Measurements from ENCODE around the gene POLD2. TPM values are rescaled to one million over a fixed set of nuclear protein-coding genes. Genes with fewer than 3 reads are reported as not detected.

Gene POLD2
- total and polyA plus RNA-seq, 2 of the 4 experiments (the other 2 are of a cell fraction) = 142 to 163 TPM

GRCh38 chr7:44144426-44144967, 21.1 kb upstream of the POLD2 start:
- Histone ChIP-seq H2BK5ac (ENCODE audit: low read depth, low read length, poor library complexity, severe bottlenecking) (no peak overlapping the region), H3K18ac (ENCODE audit: low read depth, low read length) (no peak overlapping the region), H3K9me3 (ENCODE audit: control insufficient read depth, insufficient read depth, low read length) (no peaks in the 10 kb centered on the region), H2AFZ (replicated peaks; ENCODE audit: low read length, poor library complexity) (no peak overlapping the region), H3K27ac (ENCODE audit: insufficient read depth, low read length) (no peak overlapping the region), H2AK5ac (ENCODE audit: low read depth, low read length) (no peak overlapping the region), H3K4me1 (ENCODE audit: control insufficient read depth, insufficient read depth, low read length) (peaks cover 3% of the 10 kb centered on the region; the same call in 1 of the 2 replicates), H3K56ac (ENCODE audit: extremely low read depth, insufficient read depth, low read length) (no peak overlapping the region), H4K8ac (ENCODE audit: low read depth in 2 of 2, low read length in 2 of 2) (no peak overlapping the region), H3K27me3 (ENCODE audit: control insufficient read depth, insufficient read depth, low read length) (peaks cover 39% of the 10 kb centered on the region), H3K9me1 (ENCODE audit: insufficient read depth, low read length) (peaks cover 3% of the 10 kb centered on the region; the same call in 1 of the 2 replicates), H4K20me1 (ENCODE audit: insufficient read depth, low read length) (no peaks in the 10 kb centered on the region), H2AK9ac (replicated peaks; ENCODE audit: low read depth, low read length, poor library complexity) (peak overlapping the region; percentile 24), H3K4me2 (ENCODE audit: low read depth, low read length) (no peak overlapping the region), H2BK20ac (ENCODE audit: low read depth, low read length) (no peak overlapping the region), H2BK120ac (ENCODE audit: low read depth, low read length) (no peak overlapping the region), H3K79me1 (ENCODE audit: low read depth in 1 of 2, low read length in 2 of 2) (no peaks in the 10 kb centered on the region), H3K4ac (ENCODE audit: low read depth, low read length) (no peak overlapping the region), H3K4me3 (ENCODE audit: insufficient read depth, low read depth, low read length) (no peak overlapping the region), H4K5ac (ENCODE audit: low read depth, low read length) (no peak overlapping the region), H3K23ac (ENCODE audit: low read depth, low read length) (no peak overlapping the region), H3K14ac (replicated peaks; ENCODE audit: low read depth, low read length) (no peak overlapping the region), H3K9ac (ENCODE audit: low read depth, low read length) (no peak overlapping the region), H2BK15ac (ENCODE audit: low read depth, low read length) (no peak overlapping the region), H3K36me3 (ENCODE audit: control insufficient read depth, insufficient read depth, low read length) (no peaks in the 10 kb centered on the region), H4K91ac (ENCODE audit: insufficient read depth, low read depth, low read length) (no peak overlapping the region)
- dilution Hi-C loops (cut with HindIII; ENCODE audit: low sequenced_read_pairs, unreplicated experiment) = no loop called here
- ATAC-seq (ENCODE audit: low read depth) (no peak), DNase-seq (no peak)
- CTCF ChIA-PET = no interaction called here
- in situ Hi-C loops (cut with MboI; ENCODE audit: low sequenced_read_pairs) = no loop called here
- WGBS, 2 experiments (ENCODE audit: extremely low coverage in 2 of 2, insufficient read length in 1 of 2) = 92% methylated on average over 5 of the region's 6 CpGs; no CpG with 5 or more reads in 1 of the 2 experiments
- BruUV-seq (replicated peaks) = no TSS peak
- intact Hi-C loops (cut with micrococcal nuclease) = no loop called here
- POLR2A ChIA-PET (ENCODE audit: unreplicated experiment) = no interaction called here
- TF ChIP-seq RCOR1 (IDR thresholded peaks at IDR 0.05; ENCODE audit: insufficient replicate concordance, low read length) (no peak), CEBPB (IDR thresholded peaks at IDR 0.05; ENCODE audit: low read depth, low read length) (no peak), BHLHE40 (IDR thresholded peaks at IDR 0.05; ENCODE audit: low read depth, low read length) (no peak), CHD1 (IDR thresholded peaks at IDR 0.05; ENCODE audit: low read depth, low read length) (no peak), SMC3 (IDR thresholded peaks at IDR 0.05; ENCODE audit: low read depth, low read length) (no peak), MXI1 (IDR thresholded peaks at IDR 0.05; ENCODE audit: borderline replicate concordance, low read depth, low read length) (no peak), FOS (IDR thresholded peaks at IDR 0.05; ENCODE audit: low read depth, low read length) (no peak)
- TF ChIP-seq, protein P1, sequence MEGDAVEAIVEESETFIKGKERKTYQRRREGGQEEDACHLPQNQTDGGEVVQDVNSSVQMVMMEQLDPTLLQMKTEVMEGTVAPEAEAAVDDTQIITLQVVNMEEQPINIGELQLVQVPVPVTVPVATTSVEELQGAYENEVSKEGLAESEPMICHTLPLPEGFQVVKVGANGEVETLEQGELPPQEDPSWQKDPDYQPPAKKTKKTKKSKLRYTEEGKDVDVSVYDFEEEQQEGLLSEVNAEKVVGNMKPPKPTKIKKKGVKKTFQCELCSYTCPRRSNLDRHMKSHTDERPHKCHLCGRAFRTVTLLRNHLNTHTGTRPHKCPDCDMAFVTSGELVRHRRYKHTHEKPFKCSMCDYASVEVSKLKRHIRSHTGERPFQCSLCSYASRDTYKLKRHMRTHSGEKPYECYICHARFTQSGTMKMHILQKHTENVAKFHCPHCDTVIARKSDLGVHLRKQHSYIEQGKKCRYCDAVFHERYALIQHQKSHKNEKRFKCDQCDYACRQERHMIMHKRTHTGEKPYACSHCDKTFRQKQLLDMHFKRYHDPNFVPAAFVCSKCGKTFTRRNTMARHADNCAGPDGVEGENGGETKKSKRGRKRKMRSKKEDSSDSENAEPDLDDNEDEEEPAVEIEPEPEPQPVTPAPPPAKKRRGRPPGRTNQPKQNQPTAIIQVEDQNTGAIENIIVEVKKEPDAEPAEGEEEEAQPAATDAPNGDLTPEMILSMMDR (conservative IDR thresholded peaks at IDR 0.05; ENCODE audit: low read depth, low read length) = no peak
- TF ChIP-seq, protein P2, sequence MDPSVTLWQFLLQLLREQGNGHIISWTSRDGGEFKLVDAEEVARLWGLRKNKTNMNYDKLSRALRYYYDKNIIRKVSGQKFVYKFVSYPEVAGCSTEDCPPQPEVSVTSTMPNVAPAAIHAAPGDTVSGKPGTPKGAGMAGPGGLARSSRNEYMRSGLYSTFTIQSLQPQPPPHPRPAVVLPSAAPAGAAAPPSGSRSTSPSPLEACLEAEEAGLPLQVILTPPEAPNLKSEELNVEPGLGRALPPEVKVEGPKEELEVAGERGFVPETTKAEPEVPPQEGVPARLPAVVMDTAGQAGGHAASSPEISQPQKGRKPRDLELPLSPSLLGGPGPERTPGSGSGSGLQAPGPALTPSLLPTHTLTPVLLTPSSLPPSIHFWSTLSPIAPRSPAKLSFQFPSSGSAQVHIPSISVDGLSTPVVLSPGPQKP (IDR thresholded peaks at IDR 0.05; ENCODE audit: borderline replicate concordance, low read depth, low read length) = no peak
